Breast epithelium (tissue), 4 donors: ENCODE measurements around the gene MFSD12. TPM values are rescaled to one million over a fixed set of nuclear protein-coding genes. Genes with fewer than 3 reads are reported as not detected.

Experiments
- DNase-seq, 2 donors: peaks; one replicate each; pipeline ENCODE4 v3.0.0-alpha.2; 2019; ENCODE audit warnings: low spot score in 2 of 2
- H3K27ac ChIP-seq, 2 donors: fragments of 200-600 bp; sonication (generic) in 1 of 2; one replicate each; pipeline ENCODE4 v1.5.1; 2016 to 2019; ENCODE audit warnings: mild to moderate bottlenecking in 1 of 2
- H3K27me3 ChIP-seq, 2 donors: fragments of 200-600 bp; sonication (generic) in 1 of 2; one replicate each; pipeline versions ENCODE4 v1.5.1 to v1.6.0; 2017 to 2019; ENCODE audit warnings: control low read depth in 1 of 2, mild to moderate bottlenecking in 1 of 2
- H3K36me3 ChIP-seq: fragments of 200-600 bp; one replicate; pipeline ENCODE4 v1.5.1; 2019
- H3K4me1 ChIP-seq, 2 donors: fragments of 200-600 bp; sonication (generic); one replicate each; pipeline ENCODE4 v1.5.1; 2016 to 2019; ENCODE audit warnings: control low read depth in 1 of 2
- H3K4me3 ChIP-seq, 3 donors: fragments of 200-600 bp; sonication (generic); 1 replicate in 2 of 3; 2 replicates in 1 of 3; pipeline ENCODE4 v1.5.1; 2016 to 2019; ENCODE audit warnings: mild to moderate bottlenecking in 3 of 3, moderate library complexity in 2 of 3
- H3K9me3 ChIP-seq, 2 donors: fragments of 200-600 bp; sonication (generic) in 1 of 2; one replicate each; pipeline ENCODE4 v1.5.1; 2016 to 2019; ENCODE audit warnings: control low read depth in 1 of 2
- POLR2A ChIP-seq: fragments of 450-650 bp; IDR thresholded peaks from one replicate; pipeline ENCODE4 v1.6.1; 2016; ENCODE audit warnings: antibody characterized with exemption, mild to moderate bottlenecking, moderate library complexity
- POLR2AphosphoS5 ChIP-seq, 3 donors: sonication (generic); formaldehyde crosslinking; IDR thresholded peaks; one replicate each; pipeline ENCODE4 v1.6.1; 2017; ENCODE audit warnings: antibody characterized with exemption in 3 of 3
- intact Hi-C: fragments of 100-400 bp; cut with DNase I; formaldehyde crosslinking; loops from one replicate; pipeline ENCODE4 v1.15.1; 2023; ENCODE audit warnings: low total_unique reads
- total RNA-seq, 3 donors: library from RNA; depleted of rRNA; stranded (reverse); fragments of >200 nt; gene quantifications; one replicate each; pipeline ENCODE4 v1.1.0, GENCODE V29; 2016
- TF ChIP-seq, protein P1 (sequence below), 3 donors: fragments of 450-650 bp; IDR thresholded peaks; one replicate each; pipeline ENCODE4 v1.5.1; 2016 to 2017; ENCODE audit warnings: antibody characterized with exemption in 3 of 3, mild to moderate bottlenecking in 3 of 3, moderate library complexity in 3 of 3

The MFSD12 gene
- total RNA-seq, 3 donors from 2014 or later: 44.5 to 50.9 (median 44.9) TPM

GRCh38 chr19:3537438-3538240 is 19.7 kb downstream of the MFSD12 start:
- no peaks in the 10 kb centered on the region for H3K27me3 ChIP-seq
- TF ChIP-seq, protein P1, sequence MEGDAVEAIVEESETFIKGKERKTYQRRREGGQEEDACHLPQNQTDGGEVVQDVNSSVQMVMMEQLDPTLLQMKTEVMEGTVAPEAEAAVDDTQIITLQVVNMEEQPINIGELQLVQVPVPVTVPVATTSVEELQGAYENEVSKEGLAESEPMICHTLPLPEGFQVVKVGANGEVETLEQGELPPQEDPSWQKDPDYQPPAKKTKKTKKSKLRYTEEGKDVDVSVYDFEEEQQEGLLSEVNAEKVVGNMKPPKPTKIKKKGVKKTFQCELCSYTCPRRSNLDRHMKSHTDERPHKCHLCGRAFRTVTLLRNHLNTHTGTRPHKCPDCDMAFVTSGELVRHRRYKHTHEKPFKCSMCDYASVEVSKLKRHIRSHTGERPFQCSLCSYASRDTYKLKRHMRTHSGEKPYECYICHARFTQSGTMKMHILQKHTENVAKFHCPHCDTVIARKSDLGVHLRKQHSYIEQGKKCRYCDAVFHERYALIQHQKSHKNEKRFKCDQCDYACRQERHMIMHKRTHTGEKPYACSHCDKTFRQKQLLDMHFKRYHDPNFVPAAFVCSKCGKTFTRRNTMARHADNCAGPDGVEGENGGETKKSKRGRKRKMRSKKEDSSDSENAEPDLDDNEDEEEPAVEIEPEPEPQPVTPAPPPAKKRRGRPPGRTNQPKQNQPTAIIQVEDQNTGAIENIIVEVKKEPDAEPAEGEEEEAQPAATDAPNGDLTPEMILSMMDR (IDR thresholded peaks at IDR 0.05): no peak
- TF ChIP-seq POLR2AphosphoS5 (IDR thresholded peaks at IDR 0.05) (no peak), POLR2A (no peak)
- H3K36me3 ChIP-seq: peaks cover 13% of the 10 kb centered on the region
- H3K4me1 ChIP-seq: peaks cover 5 to 13% of the 10 kb centered on the region in 2 donors
- peak overlapping the region; percentile 69 to 73 for H3K27ac ChIP-seq
- intact Hi-C loops: no loop called here
- H3K4me3 ChIP-seq: no peak overlapping the region
- H3K9me3 ChIP-seq: no peaks in the 10 kb centered on the region
- no peak for DNase-seq

GRCh38 chr19:3537101-3537437 is 20.3 kb downstream of the MFSD12 start:
- Histone ChIP-seq H3K4me1 (peaks cover 5 to 13% of the 10 kb centered on the region in 2 donors), H3K9me3 (no peaks in the 10 kb centered on the region), H3K27me3 (no peaks in the 10 kb centered on the region), H3K36me3 (peaks cover 19% of the 10 kb centered on the region), H3K4me3 (peak overlapping the region in 1 of 3 donors; percentile 15), H3K27ac (peak overlapping the region; percentile 69 to 73)
- intact Hi-C loops: no loop called here
- DNase-seq: no peak
- TF ChIP-seq, protein P1 (IDR thresholded peaks at IDR 0.05): no peak
- TF ChIP-seq POLR2AphosphoS5 (IDR thresholded peaks at IDR 0.05) (no peak), POLR2A (no peak)

- H3K36me3 ChIP-seq: peaks cover 21% of the 10 kb centered on the region
- DNase-seq: peak in 1 of 2 donors; percentile 75
Measured at GRCh38 chr19:3536429-3537100, 20.8 kb downstream of the MFSD12 start.

DNA sequence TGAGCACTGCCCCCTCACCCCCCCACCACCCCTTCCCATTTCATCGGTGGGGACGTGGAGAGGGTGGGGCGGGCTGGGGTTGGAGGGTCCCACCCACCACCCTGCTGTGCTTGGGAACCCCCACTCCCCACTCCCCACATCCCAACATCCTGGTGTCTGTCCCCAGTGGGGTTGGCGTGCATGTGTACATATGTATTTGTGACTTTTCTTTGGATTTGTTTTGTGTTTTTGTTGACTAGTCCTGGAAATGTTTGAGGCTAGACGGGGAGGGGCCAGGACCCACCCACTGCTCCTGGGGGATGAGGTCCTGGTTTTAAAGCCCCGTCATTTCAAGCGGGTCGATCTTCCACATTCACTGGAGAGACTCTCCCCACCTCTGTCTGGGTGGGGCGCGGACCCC is 21.4 kb downstream of the MFSD12 start:
- Histone ChIP-seq H3K4me1 (peaks cover 5 to 13% of the 10 kb centered on the region in 2 donors), H3K4me3 (peak overlapping the region in 1 of 3 donors; percentile 15), H3K9me3 (no peaks in the 10 kb centered on the region), H3K27me3 (no peaks in the 10 kb centered on the region), H3K27ac (peak overlapping the region; percentile 69 to 73), H3K36me3 (peaks cover 21% of the 10 kb centered on the region)
- intact Hi-C loops: no loop called here
- no peak for DNase-seq
- TF ChIP-seq, protein P1 (IDR thresholded peaks at IDR 0.05): no peak
- TF ChIP-seq POLR2AphosphoS5 (IDR thresholded peaks at IDR 0.05) (no peak), POLR2A (no peak)

More at GRCh38 chr19:3536429-3537100, 20.8 kb downstream of the MFSD12 start:
- TF ChIP-seq, protein P1 (IDR thresholded peaks at IDR 0.05): no peak
- peak overlapping the region in 1 of 3 donors; percentile 15 for H3K4me3 ChIP-seq
- H3K27ac ChIP-seq: peak overlapping the region; percentile 69 to 73
- peaks cover 5 to 13% of the 10 kb centered on the region in 2 donors for H3K4me1 ChIP-seq
- H3K9me3 ChIP-seq: no peaks in the 10 kb centered on the region
- no peaks in the 10 kb centered on the region for H3K27me3 ChIP-seq
- intact Hi-C loops: no loop called here

- no peak overlapping the region for H3K4me3 ChIP-seq
- peaks cover 5 to 13% of the 10 kb centered on the region in 2 donors for H3K4me1 ChIP-seq
- H3K36me3 ChIP-seq: peaks cover 21% of the 10 kb centered on the region
- H3K27ac ChIP-seq: peak overlapping the region; percentile 69 to 73
- TF ChIP-seq, protein P1 (IDR thresholded peaks at IDR 0.05): no peak
- TF ChIP-seq POLR2AphosphoS5 (IDR thresholded peaks at IDR 0.05) (no peak), POLR2A (no peak)
- H3K9me3 ChIP-seq: no peaks in the 10 kb centered on the region
- intact Hi-C loops: no loop called here
- DNase-seq: no peak
- no peaks in the 10 kb centered on the region for H3K27me3 ChIP-seq
Measured at GRCh38 chr19:3535563-3535965, 21.8 kb downstream of the MFSD12 start.
